ENCODE data around the gene TCFL5.

TCFL5 gene

GRCh38 chr20:62802026-62802712 lies 59.5 kb downstream of the TCFL5 start:
- H3K27me3 ChIP-seq (ENCODE audit: control insufficient read depth, insufficient read depth, low read length), result no peaks in the 10 kb centered on the region
- TF ChIP-seq, protein P1, sequence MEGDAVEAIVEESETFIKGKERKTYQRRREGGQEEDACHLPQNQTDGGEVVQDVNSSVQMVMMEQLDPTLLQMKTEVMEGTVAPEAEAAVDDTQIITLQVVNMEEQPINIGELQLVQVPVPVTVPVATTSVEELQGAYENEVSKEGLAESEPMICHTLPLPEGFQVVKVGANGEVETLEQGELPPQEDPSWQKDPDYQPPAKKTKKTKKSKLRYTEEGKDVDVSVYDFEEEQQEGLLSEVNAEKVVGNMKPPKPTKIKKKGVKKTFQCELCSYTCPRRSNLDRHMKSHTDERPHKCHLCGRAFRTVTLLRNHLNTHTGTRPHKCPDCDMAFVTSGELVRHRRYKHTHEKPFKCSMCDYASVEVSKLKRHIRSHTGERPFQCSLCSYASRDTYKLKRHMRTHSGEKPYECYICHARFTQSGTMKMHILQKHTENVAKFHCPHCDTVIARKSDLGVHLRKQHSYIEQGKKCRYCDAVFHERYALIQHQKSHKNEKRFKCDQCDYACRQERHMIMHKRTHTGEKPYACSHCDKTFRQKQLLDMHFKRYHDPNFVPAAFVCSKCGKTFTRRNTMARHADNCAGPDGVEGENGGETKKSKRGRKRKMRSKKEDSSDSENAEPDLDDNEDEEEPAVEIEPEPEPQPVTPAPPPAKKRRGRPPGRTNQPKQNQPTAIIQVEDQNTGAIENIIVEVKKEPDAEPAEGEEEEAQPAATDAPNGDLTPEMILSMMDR (IDR thresholded peaks at IDR 0.05), result no peak
- no peak overlapping the region for H3K9ac ChIP-seq
- no peak overlapping the region for H3K4me3 ChIP-seq (ENCODE audit: low read depth, low read length)
- H3K79me2 ChIP-seq, result peaks cover 15% of the 10 kb centered on the region
- H3K4me1 ChIP-seq, result peaks cover 9% of the 10 kb centered on the region
- no peaks in the 10 kb centered on the region for H3K36me3 ChIP-seq (ENCODE audit: control insufficient read depth, insufficient read depth, low read length)
- no peak overlapping the region for H3K4me2 ChIP-seq (ENCODE audit: low read length)
- H3K9me3 ChIP-seq (ENCODE audit: control insufficient read depth, low read length), result no peaks in the 10 kb centered on the region
- H3K27ac ChIP-seq, result no peak overlapping the region
- H2AFZ ChIP-seq, result no peak overlapping the region

DNA sequence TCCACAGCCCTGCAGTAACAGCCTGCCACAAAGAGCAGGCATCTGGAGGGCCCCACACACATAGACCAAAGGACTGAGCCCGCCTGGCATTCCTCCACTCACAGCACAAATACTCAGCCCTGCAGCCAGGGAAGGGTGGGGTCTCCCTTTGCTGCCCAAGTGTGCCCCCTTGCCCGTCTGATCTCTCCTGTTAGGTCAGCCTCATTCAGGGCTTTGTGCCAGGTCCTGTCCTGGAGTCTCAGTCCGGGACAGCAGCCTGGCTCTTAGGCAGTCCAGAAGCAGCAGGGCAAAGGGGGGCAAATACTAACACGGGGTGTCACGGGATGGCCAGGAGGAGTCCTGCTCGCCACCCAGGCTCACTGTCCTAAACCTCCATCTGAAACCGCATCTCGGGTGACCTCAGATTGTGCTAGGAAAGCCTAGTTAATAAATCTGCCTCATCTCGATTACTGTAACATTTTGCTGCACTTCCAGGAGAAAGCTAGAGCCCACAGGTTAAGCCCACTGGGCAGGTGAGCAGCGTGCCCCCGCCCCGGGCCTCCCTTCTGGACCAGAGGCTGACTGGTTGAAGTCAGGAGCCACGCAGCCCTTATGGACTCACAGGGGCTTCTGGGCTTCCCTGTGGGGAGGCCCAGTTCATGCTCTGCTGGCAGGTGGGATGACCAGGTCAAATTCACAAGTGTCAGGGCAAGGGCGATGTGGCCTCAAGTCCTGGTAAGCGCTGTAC lies 60.2 kb downstream of the TCFL5 start:
- peaks cover 9% of the 10 kb centered on the region for H3K79me2 ChIP-seq
- no peak overlapping the region for H3K27ac ChIP-seq
- TF ChIP-seq, protein P1 (IDR thresholded peaks at IDR 0.05), result no peak
- H3K36me3 ChIP-seq (ENCODE audit: control insufficient read depth, insufficient read depth, low read length), result no peaks in the 10 kb centered on the region
- no peaks in the 10 kb centered on the region for H3K27me3 ChIP-seq (ENCODE audit: control insufficient read depth, insufficient read depth, low read length)
- H3K4me3 ChIP-seq (ENCODE audit: low read depth, low read length), result no peak overlapping the region
- H3K9ac ChIP-seq, result no peak overlapping the region
- no peaks in the 10 kb centered on the region for H3K9me3 ChIP-seq (ENCODE audit: control insufficient read depth, low read length)
- no peak overlapping the region for H3K4me2 ChIP-seq (ENCODE audit: low read length)
- H3K4me1 ChIP-seq, result peaks cover 12% of the 10 kb centered on the region
- H2AFZ ChIP-seq, result no peak overlapping the region

DNA sequence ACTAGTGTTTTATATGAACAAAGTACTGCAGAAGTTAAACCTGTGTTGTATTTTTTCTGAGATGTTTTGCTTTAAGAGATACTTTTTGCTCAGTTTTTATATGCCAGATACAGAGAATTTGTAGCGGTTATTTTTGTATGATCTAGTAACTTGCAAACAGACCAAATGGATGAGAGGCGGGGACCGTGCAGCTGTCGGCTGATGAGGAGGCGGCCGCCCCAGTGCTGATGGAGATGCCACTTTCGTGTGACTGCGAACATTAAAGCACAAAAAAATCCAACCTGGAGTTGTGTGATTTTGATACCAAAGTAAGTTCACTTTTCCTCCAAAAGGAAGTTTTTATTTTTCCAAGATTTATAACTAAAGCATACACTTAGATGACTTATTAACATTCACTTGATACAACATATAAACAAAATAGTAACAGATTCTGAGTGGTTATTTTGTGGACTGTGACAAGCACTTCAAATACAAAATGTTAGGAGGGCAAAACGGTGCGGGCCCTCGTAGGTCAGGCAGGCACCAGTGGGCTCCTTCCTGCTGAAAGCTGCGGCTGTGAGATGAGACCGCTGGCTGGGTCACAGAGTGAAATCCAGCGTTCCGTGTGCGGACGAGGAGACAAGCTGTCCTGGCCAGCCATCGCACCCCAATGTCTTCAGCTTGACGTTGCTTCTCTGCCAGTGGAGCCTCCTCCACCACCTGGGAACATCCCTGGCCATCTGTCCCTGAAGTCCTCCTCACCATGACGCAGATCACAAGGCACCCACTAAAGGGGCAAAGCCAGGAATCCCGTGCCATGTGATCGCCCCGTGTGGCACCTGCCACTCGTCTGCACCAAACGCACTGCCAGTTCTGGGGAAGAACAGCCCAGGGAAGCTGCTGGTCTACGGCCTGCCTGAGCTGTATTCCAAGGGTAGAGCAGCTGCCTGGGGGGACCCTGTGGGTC lies 61.0 kb downstream of the TCFL5 start:
- no peak overlapping the region for H3K4me3 ChIP-seq (ENCODE audit: low read depth, low read length)
- H3K4me1 ChIP-seq, result peaks cover 7% of the 10 kb centered on the region
- no peaks in the 10 kb centered on the region for H3K27me3 ChIP-seq (ENCODE audit: control insufficient read depth, insufficient read depth, low read length)
- H3K9me3 ChIP-seq (ENCODE audit: control insufficient read depth, low read length), result no peaks in the 10 kb centered on the region
- TF ChIP-seq, protein P1 (IDR thresholded peaks at IDR 0.05), result no peak
- H3K79me2 ChIP-seq, result peaks cover 2% of the 10 kb centered on the region
- no peak overlapping the region for H3K27ac ChIP-seq
- H2AFZ ChIP-seq, result no peak overlapping the region
- no peak overlapping the region for H3K4me2 ChIP-seq (ENCODE audit: low read length)
- H3K36me3 ChIP-seq (ENCODE audit: control insufficient read depth, insufficient read depth, low read length), result no peaks in the 10 kb centered on the region
- H3K9ac ChIP-seq, result no peak overlapping the region

DNA sequence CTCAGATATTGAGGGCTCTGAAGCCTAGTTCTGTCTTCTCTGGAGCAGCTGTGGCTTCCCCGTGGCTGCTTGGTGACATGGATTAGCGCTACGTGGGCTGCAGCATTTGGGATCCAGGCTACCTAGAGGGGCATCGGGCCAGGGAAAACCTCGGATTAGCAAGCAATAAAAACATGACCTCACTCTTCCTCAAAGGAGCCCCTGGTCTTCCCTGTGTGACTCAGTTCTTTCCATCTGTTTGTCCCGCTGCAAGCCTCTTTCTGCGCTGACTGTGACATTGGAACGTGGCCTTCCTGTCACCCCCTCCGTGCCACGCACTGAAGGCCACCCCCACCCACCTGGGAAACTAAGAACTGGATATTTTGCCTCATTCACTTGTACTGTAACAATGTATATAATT lies 61.7 kb downstream of the TCFL5 start:
- H3K36me3 ChIP-seq (ENCODE audit: control insufficient read depth, insufficient read depth, low read length), result no peaks in the 10 kb centered on the region
- no peak overlapping the region for H3K4me2 ChIP-seq (ENCODE audit: low read length)
- H3K9me3 ChIP-seq (ENCODE audit: control insufficient read depth, low read length), result no peaks in the 10 kb centered on the region
- H3K9ac ChIP-seq, result no peak overlapping the region
- H3K4me3 ChIP-seq (ENCODE audit: low read depth, low read length), result no peak overlapping the region
- H3K27ac ChIP-seq, result no peak overlapping the region
- TF ChIP-seq, protein P1 (IDR thresholded peaks at IDR 0.05), result no peak
- H2AFZ ChIP-seq, result no peak overlapping the region
- no peaks in the 10 kb centered on the region for H3K27me3 ChIP-seq (ENCODE audit: control insufficient read depth, insufficient read depth, low read length)
- H3K4me1 ChIP-seq, result peaks cover 7% of the 10 kb centered on the region
- no peaks in the 10 kb centered on the region for H3K79me2 ChIP-seq

Measured in parathyroid adenoma (tissue), 2 donors.